ENCODE results near the gene XRCC3.

XRCC3 gene

DNA sequence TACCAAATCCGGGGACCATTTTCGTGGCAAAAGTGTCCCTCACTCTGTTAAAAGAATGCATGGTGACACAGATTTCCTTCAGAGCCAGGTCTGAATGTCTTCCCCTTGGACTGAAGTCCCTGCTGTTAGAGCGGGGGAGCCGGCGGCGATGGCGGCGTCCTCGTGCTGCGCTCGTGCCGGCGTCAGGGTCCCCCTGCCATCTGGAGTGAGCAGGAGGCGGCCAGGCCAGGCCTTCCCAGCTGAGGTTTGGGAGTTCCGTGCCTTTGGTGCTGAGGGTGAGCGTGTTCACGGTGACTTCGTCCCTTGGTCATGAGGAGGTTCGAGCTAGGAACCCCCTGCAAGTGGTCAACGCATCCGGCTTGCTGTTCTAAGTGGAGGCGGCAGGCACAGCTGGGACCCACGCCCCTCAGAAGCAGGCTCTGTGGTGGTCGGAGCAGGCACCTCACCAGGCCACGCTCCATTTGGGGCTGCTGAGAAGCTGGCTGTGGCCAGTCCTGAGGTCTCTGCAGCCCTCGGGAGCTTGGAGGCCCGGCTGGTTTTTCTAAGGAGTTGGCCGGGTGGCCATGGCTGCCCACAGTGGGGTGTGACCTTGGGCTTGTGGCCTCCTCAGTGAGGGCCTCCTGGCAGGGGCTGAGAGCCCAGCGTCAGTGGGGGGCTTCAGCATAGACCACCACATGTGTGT is 9.9 kb upstream of the XRCC3 start:
- DNase-seq, result no peak

- no peak for DNase-seq
Observed at GRCh38 chr14:103724116-103724515, 8.9 kb upstream of the XRCC3 start.

DNA sequence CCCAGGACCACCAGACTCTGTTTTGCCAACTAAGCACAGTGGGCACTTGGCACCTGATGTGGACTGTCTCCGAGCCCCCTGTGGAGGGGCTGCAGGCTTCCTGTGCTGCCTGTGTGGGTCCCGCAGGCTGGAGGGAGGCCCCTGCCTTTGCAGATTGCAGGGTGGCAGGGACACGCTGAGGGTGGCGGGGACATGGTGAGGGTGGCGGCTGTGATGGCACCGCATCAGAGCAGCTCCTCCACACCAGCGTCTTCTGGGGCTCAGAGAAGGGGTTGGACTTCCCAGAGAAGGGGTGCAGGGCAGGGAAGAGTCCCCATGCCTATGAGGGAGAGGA is 8.5 kb upstream of the XRCC3 start:
- no peak for DNase-seq

- DNase-seq, result no peak
Observed at GRCh38 chr14:103721334-103722120, 6.3 kb upstream of the XRCC3 start.

DNA sequence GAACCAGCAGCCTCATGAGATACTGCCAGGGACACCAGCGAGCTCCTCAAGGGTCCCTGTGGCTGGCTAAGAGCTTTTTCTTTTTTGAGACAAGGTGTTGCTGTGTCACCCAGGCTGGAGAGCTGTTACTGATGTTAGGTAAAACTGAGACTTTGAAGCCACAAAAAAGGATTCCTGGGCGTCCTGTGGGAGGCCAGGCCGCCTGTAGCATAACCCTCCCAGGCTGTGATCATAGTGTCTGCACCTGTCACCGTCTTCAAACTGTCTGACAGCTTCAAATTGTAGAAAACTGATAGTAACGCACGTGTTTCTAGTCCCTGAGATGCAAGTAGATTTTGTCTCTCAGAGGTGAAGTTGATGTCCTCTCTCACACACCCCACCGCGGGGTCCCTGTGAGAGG is 4.5 kb upstream of the XRCC3 start:
- no peak for DNase-seq

- no peak for DNase-seq
Observed at GRCh38 chr14:103718572-103718971, 3.3 kb upstream of the XRCC3 start.

DNA sequence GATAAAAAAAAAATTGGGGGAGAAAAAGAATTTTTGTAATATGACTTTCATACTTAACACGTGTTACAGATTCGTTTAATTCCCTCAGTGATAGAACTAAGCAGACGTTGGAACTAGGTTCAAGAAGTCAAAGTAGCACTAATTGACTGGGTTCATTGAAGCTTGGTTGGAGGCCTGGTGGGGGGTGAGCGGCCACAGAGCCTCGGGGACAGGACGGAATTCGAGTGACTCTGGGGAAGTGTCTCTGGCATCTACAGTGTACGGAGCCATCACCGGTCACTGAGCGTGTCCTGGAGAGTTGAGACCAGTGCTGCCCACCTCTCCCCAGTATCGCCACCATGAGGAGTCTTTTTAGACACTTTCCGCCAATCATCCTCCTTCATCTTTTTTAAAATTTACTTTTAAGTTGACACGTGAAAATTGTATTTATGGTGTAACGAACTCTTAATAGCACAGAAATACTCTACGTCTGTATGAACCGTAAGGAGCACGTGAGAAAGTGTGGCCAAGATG is 1.7 kb upstream of the XRCC3 start:
- no peak for DNase-seq

- DNase-seq, result no peak
Observed at GRCh38 chr14:103716091-103716801, 995 bp upstream of the XRCC3 start.

DNA sequence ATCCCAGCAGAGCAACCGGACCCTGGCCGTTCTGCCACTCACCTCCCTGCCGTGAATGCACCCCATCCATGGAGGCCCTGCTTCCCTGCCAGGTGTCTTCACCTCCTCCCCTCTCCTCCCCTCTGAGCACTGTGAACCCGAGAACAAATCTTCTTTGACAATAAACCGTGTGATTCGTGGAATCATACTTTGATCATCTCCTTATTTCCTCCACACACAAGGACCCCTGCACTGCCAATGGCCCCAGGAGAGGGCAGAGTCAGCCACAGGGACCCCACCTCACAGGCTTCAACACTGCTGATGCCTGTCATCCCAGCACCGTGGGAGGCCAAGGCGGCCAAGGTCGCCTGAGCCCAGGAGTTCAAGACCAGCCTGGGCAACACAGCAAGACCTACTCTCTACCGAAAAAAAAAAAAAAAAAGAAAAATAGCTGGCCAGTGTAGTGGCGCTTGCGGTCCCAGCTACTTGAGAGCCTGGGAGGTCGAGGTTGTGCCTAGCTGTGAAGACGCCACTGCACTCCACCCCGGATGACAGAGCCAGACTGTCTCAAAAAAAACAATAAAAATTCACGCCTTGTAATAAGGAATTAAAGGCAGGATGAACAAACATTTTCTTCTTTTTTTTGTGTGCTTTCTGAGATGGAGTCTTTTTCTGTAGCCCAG is 1.1 kb downstream of the XRCC3 start:
- DNase-seq, result no peak

GRCh38 chr14:103713304-103714062 is 1.8 kb downstream of the XRCC3 start:
- DNase-seq, result no peak

DNA sequence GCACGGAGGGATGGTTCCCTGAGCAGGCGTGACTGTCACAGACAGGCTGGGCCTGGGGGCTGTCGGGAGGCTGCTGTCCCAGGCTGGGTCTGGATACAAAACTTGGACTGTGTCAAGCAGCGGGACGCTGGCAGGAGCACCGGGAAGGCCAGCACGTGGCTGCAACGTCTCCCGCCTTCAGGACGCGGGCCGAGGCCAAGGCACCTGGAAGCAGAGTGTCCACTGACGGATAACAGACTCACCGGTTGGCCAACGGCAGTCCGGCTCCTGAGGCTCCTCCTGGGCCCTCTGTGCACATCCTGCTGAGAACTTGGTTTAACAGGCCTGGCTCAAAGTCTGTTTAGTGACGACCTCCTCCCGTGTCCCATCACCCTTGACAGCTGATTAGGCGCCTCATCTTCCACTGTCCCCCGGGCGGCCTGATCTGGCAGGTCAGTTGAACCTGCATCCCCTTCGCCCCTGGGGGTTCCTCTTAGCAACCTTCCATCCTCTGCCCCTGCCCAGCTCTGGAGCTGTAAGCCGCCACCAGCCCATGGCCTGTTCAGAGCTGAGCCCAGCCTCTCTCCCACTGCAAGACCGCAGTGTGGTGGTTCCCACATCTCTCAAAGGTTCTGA is 2.5 kb downstream of the XRCC3 start:
- DNase-seq, result no peak

- no peak for DNase-seq
Observed at GRCh38 chr14:103711516-103712431, 3.5 kb downstream of the XRCC3 start.

DNA sequence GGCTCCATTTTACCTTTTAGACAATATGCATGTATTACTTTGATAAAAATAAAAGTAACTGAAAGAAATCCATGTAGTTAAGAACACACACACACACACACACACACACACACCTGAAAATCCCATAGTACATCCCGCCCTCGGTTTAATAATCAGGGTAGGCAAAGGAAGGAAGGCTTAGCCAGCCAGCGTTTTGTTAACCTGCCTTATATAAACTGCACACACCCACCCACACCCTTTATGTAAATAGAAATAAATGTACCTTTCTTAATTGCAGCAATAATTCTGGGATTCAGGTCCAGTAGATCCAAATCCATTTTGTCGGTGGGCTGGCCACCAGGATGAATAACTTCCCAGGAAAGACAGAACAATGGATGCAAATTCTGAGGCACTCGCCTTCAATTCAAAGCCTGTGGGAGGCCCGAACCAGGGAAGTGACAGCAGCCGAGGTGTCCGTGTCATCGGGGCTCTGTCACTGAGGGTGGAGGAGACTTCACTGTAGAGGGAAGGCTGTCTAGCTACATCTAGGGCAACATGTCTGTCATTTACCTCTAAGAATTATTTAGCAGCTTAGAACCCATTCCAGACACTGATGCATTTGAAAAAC is 4.4 kb downstream of the XRCC3 start:
- no peak for DNase-seq

GRCh38 chr14:103709814-103710213 is 5.4 kb downstream of the XRCC3 start:
- no peak for DNase-seq

- no peak for DNase-seq
Observed at GRCh38 chr14:103708750-103709187, 6.5 kb downstream of the XRCC3 start.

- no peak for DNase-seq
Observed at GRCh38 chr14:103707329-103708263, 7.7 kb downstream of the XRCC3 start.

- DNase-seq, result no peak
Observed at GRCh38 chr14:103706551-103707328, 8.5 kb downstream of the XRCC3 start.
